ENCODE results near the gene CD4.
"Not testable (repeated sequence)": the region's sequence is repeated elsewhere in the genome, so short reads cannot be mapped to it uniquely, and the experiment has no call there.

The CD4 gene

DNA sequence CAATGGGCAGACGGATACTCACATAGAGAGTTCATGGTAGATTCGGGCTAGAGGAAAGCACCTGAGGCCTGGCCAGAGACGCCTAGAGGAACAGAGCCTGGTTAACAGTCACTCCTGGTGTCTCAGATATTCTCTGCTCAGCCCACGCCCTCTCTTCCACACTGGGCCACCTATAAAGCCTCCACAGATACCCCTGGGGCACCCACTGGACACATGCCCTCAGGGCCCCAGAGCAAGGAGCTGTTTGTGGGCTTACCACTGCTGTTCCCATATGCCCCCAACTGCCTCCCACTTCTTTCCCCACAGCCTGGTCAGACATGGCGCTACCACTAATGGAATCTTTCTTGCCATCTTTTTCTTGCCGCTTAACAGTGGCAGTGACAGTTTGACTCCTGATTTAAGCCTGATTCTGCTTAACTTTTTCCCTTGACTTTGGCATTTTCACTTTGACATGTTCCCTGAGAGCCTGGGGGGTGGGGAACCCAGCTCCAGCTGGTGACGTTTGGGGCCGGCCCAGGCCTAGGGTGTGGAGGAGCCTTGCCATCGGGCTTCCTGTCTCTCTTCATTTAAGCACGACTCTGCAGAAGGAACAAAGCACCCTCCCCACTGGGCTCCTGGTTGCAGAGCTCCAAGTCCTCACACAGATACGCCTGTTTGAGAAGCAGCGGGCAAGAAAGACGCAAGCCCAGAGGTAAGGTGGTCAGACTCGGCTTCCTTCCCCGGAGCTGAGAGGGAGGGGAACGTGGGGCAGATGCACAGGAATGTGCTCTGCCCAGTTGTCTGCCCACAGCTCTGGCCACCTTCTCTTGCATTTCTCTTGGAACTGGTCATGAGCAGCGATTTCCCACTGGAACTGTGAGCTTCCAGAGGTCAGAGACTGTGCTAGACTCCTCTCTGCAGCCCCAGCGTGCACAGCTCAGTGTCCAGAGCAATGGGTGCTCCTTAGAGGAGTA is at the start of gene CD4:
CD4 (plus strand) TSS at position 557 of the 953 bp plus-strand sequence. CDS start 10,611 bp downstream, outside the sequence.
- H3K27ac ChIP-seq, result no peak within 1 kb of the TSS
- no peak for DNase-seq (ENCODE audit: low read depth, low spot score)

DNA sequence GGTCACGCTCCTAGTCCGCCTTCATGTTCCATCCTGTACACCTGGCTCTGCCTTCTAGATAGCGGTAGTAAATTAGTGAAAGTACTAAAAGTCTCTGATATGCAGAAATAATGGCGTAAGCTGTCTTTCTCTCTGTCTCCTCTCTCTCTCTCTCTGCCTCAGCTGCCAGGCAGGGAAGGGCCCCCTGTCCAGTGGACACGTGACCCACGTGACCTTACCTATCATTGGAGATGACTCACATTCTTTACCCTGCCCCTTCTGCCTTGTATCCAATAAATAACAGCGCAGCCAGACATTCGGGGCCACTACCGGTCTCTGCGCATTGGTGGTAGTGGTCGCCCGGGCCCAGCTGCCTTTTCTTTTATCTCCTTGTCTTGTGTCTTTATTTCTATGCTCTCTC is 47.2 kb upstream of the CD4 start:
- H3K27ac ChIP-seq; DNase-seq (ENCODE audit: low read depth, low spot score): not testable (repeated sequence)

DNA sequence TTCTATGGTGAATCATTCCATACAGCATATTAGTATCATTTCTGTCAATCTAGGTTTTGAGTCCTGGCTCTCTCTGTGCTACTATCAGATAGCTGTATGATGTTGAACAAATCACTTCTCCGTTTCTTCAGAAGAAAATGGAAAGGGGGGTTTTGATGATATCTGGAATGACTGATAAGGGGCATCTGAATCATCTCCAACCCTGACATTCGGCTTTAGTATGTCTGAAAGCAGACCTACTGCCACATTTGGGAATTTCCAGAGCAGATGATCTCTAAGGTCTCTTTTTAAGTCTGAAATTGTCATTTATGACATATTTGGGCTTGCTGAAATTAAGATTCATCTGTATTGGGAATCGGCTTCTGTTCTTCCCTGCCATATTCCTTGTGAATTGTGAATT is 46.5 kb upstream of the CD4 start:
- no peak overlapping the region for H3K27ac ChIP-seq
- DNase-seq (ENCODE audit: low read depth, low spot score), result no peak

DNA sequence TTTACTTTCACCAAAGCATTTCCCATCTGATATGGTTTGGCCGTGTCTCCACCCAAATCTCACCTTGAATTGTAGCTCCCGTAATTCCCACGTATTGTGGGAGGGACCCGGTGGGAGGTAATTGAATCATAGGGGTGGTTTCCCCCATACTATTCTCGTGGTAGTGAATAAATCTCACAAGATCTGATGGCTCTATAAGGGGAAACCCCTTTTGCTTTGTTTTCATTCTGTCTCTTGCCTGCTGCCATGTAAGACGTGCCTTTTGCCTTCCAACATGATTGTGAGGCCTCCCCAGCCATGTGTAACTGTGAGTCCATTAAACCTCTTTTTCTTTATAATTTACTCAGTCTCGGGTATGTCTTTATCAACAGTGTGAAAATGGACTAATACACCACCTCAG is 46.0 kb upstream of the CD4 start:
- H3K27ac ChIP-seq; DNase-seq (ENCODE audit: low read depth, low spot score): not testable (repeated sequence)

- peak overlapping the region; percentile 83 for H3K27ac ChIP-seq
- DNase-seq (ENCODE audit: low read depth, low spot score), result peak; percentile 51
Measured at GRCh38 chr12:6745741-6746525, 43.4 kb upstream of the CD4 start.

GRCh38 chr12:6747216-6747615 is 42.1 kb upstream of the CD4 start:
- peak overlapping the region; percentile 83 for H3K27ac ChIP-seq
- no peak for DNase-seq (ENCODE audit: low read depth, low spot score)

DNA sequence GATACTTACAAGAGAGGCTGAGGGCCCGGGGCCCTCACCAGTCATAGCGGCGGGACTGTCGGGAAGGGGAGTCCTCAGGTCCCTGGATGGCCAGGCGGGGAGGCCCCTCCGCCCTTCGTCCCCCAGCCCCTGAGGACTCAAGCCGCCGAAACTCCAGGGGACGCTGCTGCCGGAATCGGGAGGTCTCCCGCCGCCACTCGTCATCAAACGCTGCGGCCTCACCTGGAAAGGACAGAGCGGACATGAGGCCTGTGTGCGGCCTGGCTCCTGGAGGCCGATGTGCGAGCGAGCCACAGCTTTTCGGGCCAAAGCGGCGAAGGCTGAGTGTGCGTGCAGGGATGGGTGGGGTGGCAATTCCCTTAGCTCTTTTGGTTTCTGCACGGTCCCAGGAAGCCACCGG is 40.6 kb upstream of the CD4 start:
- no peak overlapping the region for H3K27ac ChIP-seq
- no peak for DNase-seq (ENCODE audit: low read depth, low spot score)

- H3K27ac ChIP-seq, result peak overlapping the region; percentile 1
- DNase-seq (ENCODE audit: low read depth, low spot score), result no peak
Measured at GRCh38 chr12:6750506-6750905, 38.8 kb upstream of the CD4 start.

DNA sequence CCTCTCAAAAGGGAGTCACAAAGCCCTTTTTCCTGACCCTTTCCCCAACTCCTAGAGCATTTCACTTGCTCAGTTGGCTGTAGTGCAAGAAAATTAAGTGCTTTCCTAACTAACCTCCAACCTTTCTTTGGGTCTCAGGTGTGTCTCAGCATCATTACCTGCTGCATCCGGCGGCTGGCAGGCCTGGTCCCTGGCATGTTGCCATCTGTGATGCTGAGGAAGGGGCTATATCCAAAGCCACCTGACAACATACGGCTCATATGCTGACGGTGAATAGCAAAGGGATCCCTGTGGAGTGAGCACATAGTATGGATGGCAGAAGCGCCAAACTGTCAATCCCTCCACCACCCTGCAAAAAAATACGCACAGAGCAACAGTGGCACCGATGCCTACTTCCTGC is 37.6 kb upstream of the CD4 start:
- no peak for DNase-seq (ENCODE audit: low read depth, low spot score)
- peak overlapping the region; percentile 96 for H3K27ac ChIP-seq

DNA sequence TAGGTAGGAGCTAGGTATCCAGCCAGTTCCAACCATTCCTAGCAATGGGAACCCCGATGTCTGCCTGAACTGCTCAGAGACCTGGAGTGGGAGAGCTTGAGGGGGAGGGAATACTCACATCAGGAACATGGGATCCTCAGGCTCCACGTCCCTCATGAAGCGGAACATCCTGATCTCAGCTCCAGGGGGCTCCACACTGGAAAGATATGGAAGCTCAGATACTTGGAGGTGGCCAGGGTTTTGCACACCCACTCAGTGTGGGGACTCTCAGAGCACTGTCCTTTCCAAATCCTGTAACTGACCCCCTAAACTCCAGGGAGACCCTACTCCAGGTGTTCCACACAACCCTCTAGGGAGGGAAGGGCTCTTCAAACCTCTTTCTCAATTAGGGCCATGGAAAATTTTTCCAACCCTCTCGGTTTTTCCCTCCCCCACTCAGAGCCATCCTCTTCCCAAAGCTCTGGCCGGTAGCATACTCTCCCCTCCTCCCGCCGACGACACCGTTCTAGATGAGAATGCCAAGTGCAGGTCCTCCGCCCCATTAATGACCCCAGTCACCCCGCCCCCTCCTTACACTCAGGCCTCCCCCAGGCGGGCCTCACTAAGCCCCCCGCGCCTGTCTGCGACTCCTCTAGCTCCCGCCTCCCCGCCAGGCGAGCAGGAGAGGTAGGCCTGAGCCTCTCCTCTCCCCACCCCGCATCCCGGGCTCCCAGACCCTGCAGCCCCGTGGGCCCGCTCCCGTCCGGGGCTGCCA is 37.0 kb upstream of the CD4 start:
- peak overlapping the region; percentile 96 for H3K27ac ChIP-seq
- no peak for DNase-seq (ENCODE audit: low read depth, low spot score)

DNA sequence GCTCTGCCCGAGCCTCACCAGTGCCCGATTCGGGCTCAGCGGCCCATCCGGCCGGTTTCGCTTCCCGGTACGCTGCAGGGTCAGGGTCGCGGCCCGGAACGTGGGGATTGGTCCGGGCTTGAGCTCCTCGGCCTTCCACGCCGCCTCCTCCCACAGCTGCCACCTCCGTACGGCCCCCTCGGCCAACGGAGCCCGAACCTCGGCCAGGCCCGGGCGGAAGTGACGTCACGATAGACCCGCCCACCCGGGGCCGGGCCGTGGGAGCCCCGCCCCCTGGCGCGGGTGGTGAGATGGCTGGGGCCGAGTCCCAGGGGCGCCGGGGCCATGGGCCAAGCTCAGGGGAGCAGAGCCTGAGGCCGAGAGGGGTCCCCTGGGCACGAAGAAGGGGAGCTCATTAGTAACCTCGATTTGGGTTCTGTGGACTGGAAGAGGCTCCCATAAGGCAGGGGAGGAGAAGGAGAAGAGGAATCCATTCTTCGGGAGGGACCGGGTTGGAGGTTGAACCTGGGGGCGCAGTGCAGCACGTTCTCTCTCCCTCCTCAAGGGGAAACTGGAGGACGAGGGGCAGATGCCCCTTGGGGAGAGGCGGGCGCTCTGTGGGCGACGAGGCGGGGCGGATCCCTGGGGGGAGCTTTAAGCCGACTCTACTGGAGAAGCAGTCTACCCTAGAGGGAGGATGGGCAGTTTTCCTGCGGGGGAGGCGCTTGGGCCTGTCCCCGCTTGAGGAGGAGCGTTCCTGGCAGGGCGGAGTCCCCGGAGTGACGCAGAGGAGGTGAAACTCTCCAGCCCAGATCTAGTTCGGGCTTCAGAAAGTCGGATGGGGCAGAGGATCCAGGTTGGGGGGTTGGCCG is 36.2 kb upstream of the CD4 start, which contains the start of gene MLF2:
MLF2 (minus strand) TSS at position 221 of the 851 bp plus-strand sequence. CDS start 807 bp downstream, outside the sequence.
- DNase-seq (ENCODE audit: low read depth, low spot score), result peak; percentile 92
- H3K27ac ChIP-seq, result peak within 1 kb of the TSS; percentile 96

DNA sequence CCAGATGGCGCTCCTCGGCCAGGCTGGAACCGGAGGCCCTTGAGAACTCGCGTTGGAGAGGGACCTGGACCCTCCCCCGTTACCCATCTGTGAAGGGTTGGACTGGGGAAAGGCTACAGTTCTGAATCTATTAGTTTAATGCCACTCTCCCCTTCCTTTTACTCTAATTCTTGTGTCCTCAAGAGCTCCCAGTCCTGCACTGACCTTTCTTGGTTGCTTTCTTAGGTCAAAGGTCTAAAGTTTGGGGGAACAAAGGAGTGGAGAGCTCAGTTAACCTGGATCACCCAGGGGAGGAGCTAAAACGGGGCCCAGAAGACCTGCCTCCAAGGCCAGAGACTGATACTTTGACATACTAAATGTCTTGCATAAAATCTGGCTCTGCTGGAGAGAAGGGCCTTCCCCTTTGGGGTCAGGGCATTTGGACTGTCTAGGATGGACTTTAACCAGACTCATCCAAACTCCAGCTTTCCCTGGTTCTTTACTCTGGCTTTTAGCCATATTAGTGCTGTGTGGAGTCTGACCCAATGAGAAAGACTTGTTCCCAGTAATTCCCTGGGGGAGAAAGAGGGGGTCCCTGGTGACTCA is 35.5 kb upstream of the CD4 start:
- H3K27ac ChIP-seq, result peak overlapping the region; percentile 96

DNA sequence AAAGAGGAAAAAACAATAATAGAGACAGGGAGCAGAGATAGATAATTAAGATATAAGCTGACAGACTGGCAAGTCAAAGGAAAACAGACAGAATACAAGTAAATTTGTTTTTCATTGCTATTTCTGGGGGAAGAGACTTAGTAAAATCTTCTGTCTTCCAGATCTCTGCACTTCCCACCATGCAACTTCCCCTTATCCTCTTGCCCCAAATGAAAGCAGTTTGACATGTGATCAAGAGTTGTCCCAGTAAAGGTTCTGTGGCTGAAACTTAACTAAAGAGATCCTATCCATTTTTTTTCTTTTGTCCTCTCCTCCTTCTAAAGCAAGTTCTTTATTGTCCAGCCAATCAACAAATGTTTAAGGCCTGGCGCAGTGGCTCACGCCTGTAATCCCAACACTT is 34.9 kb upstream of the CD4 start:
- no peak for DNase-seq (ENCODE audit: low read depth, low spot score)
- no peak overlapping the region for H3K27ac ChIP-seq

More for the DNA sequence above, 35.5 kb upstream of the CD4 start:
- no peak for DNase-seq (ENCODE audit: low read depth, low spot score)

GRCh38 chr12:6757028-6757690 is 32.2 kb upstream of the CD4 start:
- no peak for DNase-seq (ENCODE audit: low read depth, low spot score)
- no peak overlapping the region for H3K27ac ChIP-seq

- no peak overlapping the region for H3K27ac ChIP-seq
- DNase-seq (ENCODE audit: low read depth, low spot score), result no peak
Measured at GRCh38 chr12:6758506-6759095, 30.7 kb upstream of the CD4 start.

- DNase-seq (ENCODE audit: low read depth, low spot score), result no peak
- no peak overlapping the region for H3K27ac ChIP-seq
Measured at GRCh38 chr12:6759741-6760140, 29.6 kb upstream of the CD4 start.

DNA sequence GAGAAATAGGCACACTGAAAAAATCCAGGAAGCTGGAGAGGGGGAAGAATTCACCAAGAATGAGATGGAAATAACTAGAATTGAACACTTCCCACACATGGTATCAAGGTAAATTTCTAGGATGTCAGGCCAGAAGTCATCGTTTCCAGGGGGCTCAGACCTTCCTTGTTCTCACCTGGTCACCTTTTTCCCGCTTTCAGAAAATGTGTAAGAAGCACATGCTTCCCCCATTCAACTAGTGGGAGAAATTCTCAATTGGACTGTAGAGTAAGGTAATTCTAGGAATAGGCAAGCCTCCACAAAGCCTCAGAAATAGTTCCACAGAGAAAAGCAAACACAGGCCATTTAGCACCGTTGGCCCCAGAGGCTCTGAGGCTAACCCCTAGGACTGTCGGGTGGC is 25.9 kb upstream of the CD4 start:
- no peak overlapping the region for H3K27ac ChIP-seq
- no peak for DNase-seq (ENCODE audit: low read depth, low spot score)
